PFSK-1 (cell line): ENCODE data around the gene FRAT2.

Experiments
- FOXP2 ChIP-seq: optimal IDR thresholded peaks from 2 replicates; pipeline ENCODE3; 2011; ENCODE audit warnings: borderline replicate concordance, control low read depth, inconsistent platforms; ENCODE audit not compliant: insufficient read depth; ENCODE audit errors: extremely low read length, extremely low read depth
- POLR2AphosphoS5 ChIP-seq: IDR thresholded peaks from 2 replicates; pipeline ENCODE4 v1.6.1; 2012; ENCODE audit warnings: low read depth, mild to moderate bottlenecking, control low read depth, low read length, moderate library complexity
- SIN3A ChIP-seq: IDR thresholded peaks from 2 replicates; pipeline ENCODE4 v1.6.1; 2012; ENCODE audit warnings: mild to moderate bottlenecking, low read length, moderate library complexity, borderline replicate concordance; ENCODE audit not compliant: insufficient read depth
- TAF1 ChIP-seq: IDR thresholded peaks from 2 replicates; pipeline ENCODE4 v1.6.1; 2012; ENCODE audit warnings: low read length, control low read depth, borderline replicate concordance; ENCODE audit not compliant: insufficient read depth
- TF ChIP-seq, protein P1 (sequence below), 2 experiments: IDR thresholded peaks; 2 replicates each; pipeline versions ENCODE4 v1.6.1 to v1.8.0; 2011 to 2012; ENCODE audit warnings: low read depth in 2 of 2, low read length in 2 of 2, control low read depth in 1 of 2, inconsistent platforms in 1 of 2, mild to moderate bottlenecking in 1 of 2, moderate library complexity in 1 of 2; ENCODE audit not compliant: insufficient read depth in 1 of 2

Gene FRAT2

DNA sequence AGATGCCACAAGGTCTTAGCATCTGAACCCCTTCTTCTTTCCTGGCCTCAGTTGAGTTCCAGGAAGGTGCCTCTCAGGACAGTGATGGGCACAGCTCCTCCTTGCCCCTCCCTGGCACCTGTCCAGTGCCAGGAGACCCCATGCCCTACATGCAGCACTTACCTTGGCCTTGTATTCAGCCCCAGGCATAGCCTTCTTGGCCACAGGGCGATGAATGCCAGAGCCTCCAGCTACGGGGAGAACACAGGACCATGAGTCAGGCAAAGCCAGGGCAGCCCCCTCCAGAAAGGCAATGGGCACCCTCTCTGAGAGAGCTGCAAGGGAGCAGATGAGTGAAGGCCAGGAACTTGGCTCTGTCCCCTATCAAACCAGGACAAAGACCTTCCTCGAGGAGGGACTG lies 24.3 kb upstream of the FRAT2 start:
- TF ChIP-seq SIN3A (no peak), POLR2AphosphoS5 (no peak), FOXP2 (no peak), TAF1 (no peak)
- TF ChIP-seq, protein P1, sequence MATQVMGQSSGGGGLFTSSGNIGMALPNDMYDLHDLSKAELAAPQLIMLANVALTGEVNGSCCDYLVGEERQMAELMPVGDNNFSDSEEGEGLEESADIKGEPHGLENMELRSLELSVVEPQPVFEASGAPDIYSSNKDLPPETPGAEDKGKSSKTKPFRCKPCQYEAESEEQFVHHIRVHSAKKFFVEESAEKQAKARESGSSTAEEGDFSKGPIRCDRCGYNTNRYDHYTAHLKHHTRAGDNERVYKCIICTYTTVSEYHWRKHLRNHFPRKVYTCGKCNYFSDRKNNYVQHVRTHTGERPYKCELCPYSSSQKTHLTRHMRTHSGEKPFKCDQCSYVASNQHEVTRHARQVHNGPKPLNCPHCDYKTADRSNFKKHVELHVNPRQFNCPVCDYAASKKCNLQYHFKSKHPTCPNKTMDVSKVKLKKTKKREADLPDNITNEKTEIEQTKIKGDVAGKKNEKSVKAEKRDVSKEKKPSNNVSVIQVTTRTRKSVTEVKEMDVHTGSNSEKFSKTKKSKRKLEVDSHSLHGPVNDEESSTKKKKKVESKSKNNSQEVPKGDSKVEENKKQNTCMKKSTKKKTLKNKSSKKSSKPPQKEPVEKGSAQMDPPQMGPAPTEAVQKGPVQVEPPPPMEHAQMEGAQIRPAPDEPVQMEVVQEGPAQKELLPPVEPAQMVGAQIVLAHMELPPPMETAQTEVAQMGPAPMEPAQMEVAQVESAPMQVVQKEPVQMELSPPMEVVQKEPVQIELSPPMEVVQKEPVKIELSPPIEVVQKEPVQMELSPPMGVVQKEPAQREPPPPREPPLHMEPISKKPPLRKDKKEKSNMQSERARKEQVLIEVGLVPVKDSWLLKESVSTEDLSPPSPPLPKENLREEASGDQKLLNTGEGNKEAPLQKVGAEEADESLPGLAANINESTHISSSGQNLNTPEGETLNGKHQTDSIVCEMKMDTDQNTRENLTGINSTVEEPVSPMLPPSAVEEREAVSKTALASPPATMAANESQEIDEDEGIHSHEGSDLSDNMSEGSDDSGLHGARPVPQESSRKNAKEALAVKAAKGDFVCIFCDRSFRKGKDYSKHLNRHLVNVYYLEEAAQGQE (IDR thresholded peaks at IDR 0.05; ENCODE audit: insufficient read depth in 1 of 2, low read depth in 2 of 2, low read length in 2 of 2), result no peak

DNA sequence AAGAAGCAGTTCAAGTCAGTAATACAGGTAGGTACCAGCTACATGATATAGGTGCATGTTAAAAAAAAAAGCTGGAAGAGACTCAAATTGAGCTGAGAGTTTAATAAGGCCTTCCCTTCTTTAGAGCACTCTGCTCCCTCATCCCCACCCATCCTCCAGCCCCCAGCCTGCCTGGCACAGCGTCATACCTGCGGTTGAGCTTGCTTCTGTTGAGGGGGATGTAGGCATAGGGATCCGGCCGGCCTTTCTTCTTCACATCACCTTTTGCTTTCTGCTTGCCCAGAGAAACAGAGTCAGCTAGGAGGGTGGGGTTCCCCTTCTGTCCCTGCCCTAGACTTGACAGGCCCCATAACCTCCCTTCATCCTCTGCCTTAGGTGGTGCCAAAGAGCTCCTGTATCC lies 23.8 kb upstream of the FRAT2 start:
- TF ChIP-seq SIN3A, result no peak
- TF ChIP-seq, protein P1 (IDR thresholded peaks at IDR 0.05; ENCODE audit: insufficient read depth in 1 of 2, low read depth in 2 of 2, low read length in 2 of 2), result no peak
- no peak for TF ChIP-seq POLR2AphosphoS5
- TF ChIP-seq TAF1, result no peak
- TF ChIP-seq FOXP2, result no peak

DNA sequence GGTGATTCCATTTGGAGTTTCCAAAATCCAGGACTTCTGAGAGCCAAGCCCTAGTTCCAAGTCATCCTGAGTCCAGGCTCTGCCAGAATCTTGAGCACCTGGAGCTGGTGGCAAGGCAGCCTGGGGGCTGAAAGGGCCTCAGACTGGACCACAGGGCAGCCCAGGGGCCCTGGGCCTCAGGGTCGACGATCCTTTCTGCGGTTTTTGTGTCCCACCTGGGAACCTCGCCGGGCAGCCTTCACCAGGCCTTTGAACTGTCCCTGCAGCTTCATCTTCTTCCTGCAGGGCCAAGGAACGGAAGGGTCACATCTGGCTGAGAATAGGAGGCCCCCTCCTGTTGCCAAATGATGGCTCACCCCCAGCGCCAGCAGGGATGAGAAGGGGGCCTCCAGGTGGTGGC lies 22.4 kb upstream of the FRAT2 start:
- TF ChIP-seq SIN3A (no peak), POLR2AphosphoS5 (no peak), FOXP2 (no peak), TAF1 (no peak)
- TF ChIP-seq, protein P1 (IDR thresholded peaks at IDR 0.05; ENCODE audit: insufficient read depth in 1 of 2, low read depth in 2 of 2, low read length in 2 of 2), result no peak

DNA sequence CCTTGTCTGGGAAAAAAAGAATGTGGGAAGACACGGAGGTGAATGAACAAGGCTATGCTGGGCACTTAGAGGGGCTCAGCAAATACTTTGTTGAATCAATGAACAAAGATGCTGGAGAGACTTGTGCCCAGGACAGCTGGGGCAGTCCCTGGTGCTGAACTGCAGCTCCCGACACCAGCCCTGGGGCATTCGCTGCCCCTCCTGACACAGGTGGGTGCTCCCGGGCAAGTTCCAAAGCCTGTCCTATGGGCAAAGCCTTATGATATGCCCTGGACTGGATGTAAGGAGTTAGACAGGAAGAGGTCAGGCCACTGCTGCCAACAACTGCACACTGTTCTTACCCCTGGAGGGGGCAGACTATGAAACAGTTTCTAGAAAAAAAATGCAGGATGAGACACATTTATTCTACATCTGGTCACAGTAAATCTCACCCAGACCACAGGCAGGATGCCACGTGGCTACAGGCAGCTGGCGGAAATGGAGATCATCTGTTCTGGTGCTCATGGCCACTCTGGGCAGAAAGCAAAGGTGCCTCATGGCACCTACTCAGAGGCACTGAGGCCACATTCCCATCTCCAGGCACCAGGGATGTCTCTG lies 21.9 kb upstream of the FRAT2 start:
- TF ChIP-seq POLR2AphosphoS5, result no peak
- no peak for TF ChIP-seq TAF1
- TF ChIP-seq, protein P1 (IDR thresholded peaks at IDR 0.05; ENCODE audit: insufficient read depth in 1 of 2, low read depth in 2 of 2, low read length in 2 of 2), result no peak

DNA sequence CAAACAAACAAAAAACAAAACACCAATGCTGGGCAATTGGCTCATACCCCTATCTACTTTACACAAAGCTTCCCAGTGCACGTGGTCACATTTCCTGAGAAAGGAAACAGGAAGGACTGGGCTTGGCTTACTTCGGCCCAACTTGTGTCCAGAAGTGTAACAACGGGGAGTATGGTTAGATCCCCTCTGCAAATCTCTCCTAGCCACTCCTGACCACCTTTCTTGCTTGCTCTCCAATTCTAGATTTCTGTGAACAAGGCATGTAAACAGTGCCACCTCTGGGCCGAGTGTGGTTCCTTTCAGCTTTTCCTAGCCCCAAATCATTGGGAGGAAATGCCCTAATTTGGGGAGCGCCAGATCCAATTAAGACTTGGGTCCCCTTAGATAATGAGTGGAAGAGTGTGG lies 21.0 kb upstream of the FRAT2 start:
- no peak for TF ChIP-seq FOXP2
- TF ChIP-seq, protein P1 (IDR thresholded peaks at IDR 0.05; ENCODE audit: insufficient read depth in 1 of 2, low read depth in 2 of 2, low read length in 2 of 2), result no peak
- TF ChIP-seq TAF1, result no peak
- no peak for TF ChIP-seq SIN3A
- no peak for TF ChIP-seq POLR2AphosphoS5
